HS-27A (cell line): Measurements from ENCODE around the gene DHDH.
"Not testable (repeated sequence)": the region's sequence is repeated elsewhere in the genome, so short reads cannot be mapped to it uniquely, and the experiment has no call there.

Experiments used
- DNase-seq: peaks from one replicate; pipeline ENCODE4 v3.0.0-alpha.2; 2012; ENCODE audit warnings: low read depth, missing footprints

Gene DHDH

DNA sequence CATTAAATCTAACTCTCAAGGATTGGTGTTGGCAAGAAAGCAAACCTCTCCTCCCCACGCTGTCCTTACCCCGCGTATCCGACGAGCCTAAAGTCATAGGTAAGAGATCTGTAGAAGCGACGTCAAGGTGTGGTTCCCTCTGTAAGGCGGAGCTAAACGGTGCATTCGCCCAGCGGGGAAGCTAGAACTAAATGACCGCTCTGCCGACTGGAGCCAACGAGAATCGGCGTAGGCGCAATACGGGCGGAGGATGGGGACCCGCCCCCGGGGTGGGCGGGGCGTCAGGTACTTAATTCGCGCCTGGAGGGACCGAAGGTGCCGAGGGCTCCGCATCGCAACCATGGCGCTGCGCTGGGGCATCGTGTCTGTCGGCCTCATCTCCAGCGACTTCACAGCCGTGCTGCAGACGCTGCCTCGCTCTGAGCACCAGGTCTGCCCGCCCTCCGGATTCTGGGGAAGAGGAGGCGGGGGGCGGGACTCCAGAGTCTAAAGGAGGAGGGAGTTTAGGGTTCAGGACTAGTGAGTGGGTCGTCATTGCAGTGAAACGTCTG, at the start of gene DHDH:
Gene DHDH (plus strand): TSS at position 318 of the 551 bp plus-strand sequence. CDS start 23 bp downstream, at position 341.
- DNase-seq: no peak

DNA sequence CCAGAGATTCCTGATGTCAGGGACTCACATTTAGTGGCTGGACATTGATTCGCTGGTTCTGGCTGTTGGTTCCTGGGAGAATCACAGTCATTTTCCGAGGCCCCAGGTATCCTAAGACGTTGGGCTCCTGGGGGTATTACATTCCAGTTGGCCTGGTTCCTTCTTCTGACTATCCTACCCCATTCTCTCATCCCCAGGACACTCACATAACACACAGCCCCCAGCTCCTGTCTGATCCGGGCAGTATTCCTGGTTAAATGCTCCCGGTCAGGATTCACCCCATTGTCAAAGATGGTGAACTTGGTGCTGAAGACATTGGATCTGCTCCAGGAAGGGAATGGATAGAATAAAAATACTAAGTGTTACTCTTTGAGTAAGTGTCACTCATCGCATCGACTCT, 49.8 kb upstream of the DHDH start:
- no peak for DNase-seq

DNA sequence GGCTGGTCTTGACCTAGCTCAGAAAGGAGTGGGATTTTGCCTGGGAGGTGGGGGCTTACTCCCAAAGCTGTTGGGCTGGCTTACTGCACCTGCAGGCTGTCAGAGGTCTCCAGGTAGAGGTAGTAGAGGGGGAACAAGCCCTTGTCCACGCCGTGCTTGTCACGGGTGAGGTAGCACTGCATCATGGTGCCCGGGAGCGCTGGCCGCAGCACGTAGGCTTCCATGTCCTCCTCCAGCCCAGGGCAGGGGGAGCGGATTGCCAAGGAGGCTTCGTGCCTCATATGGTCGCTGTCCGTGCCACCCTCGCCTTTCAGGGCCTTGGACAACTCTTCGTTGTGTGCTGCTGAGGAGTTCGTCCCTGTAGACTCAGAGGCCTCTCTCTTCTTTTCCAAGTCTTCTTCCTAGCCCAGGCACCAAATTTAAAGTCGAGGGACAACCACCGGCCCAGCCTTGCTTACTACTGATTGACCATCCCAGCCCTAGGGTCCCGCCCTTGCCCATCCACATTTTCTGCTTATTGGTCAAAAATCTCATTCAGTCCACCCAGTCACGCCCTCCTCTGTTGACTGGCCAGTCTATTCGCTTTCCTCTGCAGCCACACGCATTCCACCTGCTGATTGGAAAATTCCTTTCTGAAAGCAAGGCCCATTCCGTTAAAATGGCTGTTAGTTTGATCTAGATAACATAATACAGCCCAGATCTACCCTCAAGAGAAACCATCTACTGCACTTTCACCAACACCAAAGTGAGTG, 45.5 kb upstream of the DHDH start:
- no peak for DNase-seq

DNA sequence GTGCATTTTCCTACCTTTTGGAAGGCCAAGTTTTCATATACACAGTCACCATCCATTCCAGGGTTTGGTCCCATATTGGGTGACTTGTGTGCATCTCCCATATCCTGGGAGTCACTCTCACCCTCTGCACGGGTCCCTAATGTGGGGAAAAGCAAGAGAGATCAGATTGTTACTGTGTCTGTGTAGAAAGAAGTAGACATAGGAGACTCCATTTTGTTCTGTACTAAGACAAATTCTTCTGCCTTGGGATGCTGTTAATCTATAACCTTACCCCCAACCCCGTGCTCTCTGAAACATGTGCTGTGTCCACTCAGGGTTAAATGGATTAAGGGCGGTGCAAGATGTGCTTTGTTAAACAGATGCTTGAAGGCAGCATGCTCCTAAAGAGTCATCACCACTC, 44.0 kb upstream of the DHDH start:
- DNase-seq: not testable (repeated sequence)

DNA sequence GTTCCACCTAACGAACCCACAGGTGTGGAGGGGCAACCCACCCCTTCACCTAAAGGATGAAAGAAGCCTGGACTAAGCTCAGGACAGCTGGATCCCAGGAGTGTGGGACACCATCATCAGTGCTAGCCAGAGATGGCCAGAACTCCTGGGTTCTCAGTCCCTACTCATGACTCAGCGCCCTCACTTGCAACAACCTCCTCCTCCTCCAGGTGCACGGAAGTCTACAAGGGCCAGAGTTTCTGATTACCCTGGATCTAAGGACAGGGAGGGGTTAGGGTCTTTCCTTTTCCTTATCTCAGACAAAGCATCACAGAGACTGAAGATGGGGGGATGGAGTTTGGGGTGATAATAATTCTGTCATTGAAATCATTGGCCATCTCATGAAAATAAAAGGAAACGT, 42.9 kb upstream of the DHDH start:
- no peak for DNase-seq

DNA sequence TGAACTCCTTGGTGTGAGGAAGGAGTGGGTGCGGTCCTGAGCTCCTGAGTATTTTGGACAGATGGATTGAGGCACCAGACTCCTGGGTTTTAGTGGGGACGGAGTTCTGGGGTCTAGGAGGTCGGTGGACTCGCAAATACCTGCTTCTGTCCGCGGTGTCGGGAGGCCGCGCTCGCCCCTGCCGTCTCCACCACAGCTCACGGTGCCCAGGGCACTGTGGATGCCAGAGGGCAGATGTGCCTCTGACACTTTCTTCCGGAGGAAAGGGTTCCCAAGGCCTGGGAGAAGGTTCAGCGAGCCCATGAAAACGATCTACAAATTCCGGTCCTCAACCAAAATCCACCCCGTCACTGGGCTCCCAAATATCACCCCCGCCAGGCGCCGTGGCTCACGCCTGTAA, 38.3 kb upstream of the DHDH start:
- no peak for DNase-seq

DNA sequence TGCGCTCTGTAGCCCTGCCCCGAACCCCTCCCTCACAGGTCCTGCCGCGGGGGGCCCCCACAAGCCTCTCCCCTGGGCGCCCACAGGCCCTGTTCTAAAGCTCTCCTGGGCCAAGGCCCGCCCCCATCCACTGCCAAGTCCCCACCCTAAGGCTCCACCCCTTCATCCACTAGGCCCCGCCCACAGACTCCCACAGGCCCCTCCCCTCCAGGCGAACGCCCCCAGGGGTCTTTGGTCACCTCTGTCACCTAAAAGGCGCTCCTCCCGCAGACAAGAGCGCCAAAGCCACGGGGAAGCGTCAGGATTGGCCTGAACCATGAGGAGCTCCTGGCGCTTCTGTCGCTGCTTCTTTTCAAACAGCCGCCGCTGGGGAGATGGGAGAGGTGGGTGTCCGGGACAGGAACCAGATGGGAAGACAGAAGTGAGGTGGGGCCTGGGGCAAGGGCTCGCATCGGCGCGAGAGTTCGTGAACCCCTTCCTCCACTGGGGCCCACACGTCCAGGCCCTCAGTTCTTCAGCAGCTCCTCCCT, 37.2 kb upstream of the DHDH start:
- DNase-seq: no peak

DNA sequence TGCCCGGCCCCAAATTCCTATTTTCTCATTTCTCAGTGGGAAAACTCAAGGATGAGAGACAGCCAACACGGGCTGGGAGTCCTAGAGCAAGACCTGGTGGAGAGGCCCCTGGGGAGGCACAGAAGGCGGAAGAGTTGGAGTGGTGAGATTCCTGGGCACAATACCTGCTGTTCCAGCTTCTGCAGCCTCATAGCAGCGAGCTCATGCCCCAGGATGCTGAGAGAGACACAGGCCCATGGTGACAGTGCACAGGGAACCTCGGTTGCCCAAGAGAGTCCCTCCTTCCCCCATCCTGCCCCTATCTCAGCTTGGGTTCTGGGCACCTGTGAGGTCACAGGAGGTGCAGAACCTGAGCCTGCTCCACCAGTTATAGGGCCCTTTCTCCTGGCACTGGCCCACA, 36.3 kb upstream of the DHDH start:
- DNase-seq: no peak

DNA sequence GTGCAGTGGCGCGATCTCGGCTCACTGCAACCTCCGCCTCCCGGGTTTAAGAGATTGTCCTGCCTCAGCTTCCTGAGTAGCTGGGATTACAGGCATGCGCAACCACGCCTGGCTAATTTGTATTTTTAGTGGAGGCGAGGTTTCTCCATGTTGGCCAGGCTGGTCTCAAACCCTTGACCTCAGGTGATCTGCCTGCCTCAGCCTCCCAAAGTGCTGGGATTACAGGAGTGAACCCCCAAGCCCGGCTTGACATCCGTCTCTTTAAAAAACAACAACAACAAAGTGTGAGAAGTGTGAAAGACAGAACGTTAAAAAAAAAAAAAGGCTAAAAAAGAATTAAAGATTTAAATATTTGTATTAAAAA, 34.1 kb upstream of the DHDH start:
- DNase-seq: not testable (repeated sequence)

DNA sequence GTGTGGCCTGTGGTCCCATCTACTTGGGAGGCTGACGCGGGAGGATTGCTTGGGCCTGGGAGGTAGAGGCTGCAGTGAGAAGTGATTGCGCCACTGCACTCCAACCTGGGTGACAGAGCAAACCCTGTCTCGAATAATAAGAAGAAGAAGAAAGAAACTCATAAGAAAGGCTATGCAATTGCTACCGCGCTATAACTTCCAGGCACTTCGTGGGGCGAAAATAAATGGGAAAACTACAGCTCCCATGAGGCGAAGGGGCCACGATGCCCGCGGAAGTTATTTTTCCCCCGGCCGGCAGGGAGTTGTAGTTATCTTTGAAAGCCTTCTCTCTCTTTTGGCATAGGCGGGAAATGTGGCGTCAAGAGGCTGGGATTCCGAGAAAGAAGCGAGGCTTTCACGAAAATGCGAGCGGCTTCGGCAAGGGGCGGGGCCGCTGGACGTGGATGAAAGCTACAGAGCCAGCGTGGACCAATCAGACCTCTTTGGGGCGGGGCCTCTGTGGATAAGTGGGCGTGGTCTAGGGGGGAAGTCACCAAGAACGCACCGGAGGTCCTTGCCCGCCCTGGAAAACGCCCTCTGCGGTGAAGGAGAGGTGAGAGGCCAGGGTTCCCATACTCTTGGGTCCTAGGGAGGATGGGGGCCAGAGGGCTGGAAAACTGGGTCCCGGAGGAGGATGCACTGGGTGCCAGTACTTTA, 33.6 kb upstream of the DHDH start, which contains the start of gene NUCB1:
Gene NUCB1 (plus strand): TSS at position 532 of the 696 bp plus-strand sequence. CDS start 485 bp downstream, outside the sequence.
- DNase-seq: peak; percentile 99

DNA sequence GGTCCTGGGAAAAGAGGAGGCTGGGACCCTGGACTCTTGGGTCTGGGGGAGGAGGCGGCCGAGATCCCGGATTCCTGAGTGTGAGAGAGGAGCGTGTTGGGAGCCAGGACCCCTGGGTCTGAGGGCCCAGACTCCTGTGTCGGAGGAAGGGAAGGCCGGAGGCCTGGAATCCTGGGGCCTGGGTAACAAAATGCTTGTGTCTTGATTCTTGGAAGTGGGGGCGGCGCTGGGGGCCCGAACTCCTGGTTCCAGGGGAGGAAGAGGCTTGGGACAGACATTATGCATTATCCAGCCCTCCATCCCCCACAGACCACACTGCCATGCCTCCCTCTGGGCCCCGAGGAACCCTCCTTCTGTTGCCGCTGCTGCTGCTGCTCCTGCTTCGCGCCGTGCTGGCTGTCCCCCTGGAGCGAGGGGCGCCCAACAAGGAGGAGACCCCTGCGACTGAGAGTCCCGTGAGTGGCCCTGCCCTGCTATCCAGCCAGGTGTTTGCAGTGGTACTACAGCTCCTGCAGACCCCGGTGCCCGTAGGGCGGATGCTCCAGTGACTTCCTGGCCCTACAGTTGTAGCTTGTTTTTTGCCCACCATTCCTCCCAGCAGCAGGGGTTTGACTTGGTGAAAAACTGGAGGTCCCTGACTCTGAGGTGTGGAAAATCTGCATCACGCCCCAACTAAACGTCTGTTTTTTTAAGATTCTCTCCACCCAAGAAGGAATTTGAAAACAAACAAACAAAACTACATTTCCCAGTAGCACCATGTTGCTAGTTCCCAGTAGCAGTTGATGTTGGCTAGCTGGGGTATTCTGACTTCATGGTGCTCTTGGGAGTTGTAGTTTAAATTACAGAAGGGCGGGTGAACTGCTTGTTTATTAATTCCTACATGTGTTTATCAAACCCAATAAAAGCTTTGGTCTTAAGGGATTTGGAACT, 32.8 kb upstream of the DHDH start:
- no peak for DNase-seq

DNA sequence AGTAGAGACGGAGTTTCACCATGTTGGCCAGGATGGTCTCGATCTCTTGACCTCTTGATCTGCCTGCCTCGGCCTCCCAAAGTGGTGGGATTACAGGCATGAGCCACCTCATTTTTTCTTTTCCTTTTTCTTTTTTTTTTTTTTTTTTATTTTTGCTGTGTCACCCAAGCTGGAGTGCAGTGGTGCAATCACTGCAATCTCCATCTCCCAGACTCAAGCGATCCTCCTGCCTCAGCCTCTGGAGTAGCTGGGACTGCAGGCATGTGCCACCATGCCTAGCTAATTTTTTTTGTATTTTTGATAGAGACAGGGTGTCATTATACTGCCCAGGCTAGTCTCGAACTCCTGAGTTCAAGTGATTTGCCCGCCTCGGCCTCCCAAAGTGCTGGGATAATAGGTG, 31.2 kb upstream of the DHDH start:
- not testable (repeated sequence) for DNase-seq

DNA sequence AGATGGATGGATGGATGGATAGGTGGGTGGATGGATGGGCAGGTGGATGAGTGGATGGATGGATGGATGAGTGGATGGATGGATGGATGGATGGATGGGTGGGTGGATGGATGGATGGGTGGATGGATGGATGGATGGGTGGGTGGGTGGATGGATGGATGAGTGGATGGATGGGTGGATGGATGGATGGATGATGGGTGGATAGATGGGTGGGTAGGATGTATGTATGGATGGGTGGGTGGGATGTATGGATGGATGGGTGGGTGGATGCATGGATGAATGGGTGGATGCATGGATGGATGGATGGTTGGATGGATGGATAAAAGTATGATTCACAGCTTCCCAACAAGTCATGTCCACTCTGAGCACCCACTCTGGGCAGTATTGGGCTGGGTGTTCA, 29.7 kb upstream of the DHDH start:
- not testable (repeated sequence) for DNase-seq

DNA sequence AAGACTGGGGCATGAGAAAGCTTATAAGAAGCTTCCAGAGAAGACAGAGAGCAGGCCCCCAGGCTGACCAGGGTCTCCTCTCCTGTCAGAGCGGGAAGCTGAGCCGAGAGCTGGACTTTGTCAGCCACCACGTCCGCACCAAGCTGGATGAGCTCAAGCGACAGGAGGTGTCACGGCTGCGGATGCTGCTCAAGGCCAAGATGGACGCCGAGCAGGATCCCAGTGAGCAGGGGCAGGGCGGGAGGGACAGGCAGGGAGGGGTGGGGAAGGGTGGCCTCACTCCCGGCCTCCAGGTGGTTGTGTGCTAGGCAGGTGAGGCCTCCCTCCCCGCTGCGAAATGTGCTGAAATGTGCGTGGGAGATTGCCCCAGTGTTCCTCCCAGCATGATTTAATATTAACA, 27.8 kb upstream of the DHDH start:
- no peak for DNase-seq

DNA sequence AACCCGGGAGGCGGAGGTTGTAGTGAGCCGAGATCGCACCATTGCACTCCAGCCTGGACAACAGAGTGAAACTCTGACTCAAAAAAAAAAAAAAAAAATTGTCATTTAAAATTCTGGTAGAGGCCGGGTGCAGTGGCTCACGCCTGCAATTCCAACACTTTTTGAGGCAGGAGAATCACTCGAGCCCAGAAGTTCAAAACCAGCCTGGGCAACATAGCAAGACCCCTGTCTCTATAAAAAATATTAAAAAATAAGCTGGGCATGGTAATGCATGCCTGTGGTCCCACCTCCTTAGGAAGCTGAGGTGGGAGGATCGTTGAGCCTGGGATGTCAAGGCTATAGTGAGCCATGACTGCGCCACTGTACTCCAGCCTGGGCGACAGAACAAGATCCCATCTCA, 27.2 kb upstream of the DHDH start:
- no peak for DNase-seq

DNA sequence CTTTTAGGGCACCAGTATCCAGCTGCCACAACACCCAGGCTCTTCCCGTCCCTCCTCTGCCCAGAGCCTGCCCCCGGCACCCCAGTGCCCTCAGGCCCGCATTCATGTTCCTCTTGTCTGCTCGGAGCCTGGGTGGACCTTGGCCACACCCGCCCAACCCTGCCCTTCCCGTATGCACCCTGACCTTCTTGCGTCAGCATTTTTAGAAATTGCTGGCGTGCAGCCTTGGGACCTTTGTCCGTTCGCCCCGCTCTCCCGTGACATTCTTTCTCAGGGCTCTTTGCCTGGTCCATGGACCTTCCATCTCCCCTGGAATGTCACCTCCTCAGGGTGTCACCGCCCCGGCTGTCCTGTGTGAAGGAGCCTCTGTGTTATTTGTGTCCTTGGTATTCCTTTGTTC, 25.8 kb upstream of the DHDH start:
- DNase-seq: no peak

DNA sequence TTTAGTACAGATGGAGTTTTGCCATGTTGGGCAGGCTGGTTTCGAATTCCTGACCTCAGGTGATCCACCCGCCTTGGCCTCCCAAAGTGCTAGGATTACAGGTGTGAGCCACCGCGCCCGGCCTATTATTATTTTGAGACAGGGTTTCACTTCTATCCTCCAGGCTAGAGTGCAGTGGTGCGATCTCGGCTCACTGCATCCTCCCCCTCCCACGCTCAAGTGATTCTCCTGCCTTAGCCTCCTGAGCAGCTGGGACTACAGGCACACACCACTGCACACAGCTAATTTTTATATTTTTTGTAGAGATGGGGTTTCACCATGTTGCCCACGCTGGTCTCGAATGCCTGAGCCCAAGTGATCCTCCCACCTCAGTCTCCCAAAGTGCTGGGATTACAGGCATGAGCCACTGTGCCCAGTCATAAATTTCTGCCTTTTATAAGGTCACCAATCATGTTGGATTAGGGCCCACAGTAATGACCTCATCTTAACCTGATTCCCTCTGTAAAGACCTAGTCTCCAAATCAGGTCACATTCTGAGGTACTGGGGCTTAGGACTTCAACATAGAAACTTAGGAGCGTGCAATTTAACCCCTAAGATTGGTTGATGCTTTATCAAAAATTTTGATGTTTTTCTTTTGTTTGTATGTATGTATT, 23.9 kb upstream of the DHDH start:
- not testable (repeated sequence) for DNase-seq

DNA sequence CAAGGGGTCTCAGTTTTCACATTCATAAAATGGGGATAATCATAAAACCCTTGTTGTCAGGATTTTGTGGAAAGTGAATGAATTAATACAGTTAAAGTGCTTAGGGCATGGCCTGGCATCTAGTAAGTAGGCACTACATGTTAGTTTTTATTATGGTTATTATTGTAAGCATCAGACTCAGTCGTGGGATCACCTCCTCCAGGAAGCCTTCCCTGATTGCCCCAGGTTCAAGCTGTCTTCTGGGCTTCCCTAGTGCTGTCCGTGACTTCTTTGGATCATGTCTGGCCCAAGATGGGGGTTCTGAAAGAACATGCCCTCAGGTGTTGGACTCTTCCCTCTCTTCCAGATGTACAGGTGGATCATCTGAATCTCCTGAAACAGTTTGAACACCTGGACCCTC, 22.7 kb upstream of the DHDH start:
- no peak for DNase-seq

DNA sequence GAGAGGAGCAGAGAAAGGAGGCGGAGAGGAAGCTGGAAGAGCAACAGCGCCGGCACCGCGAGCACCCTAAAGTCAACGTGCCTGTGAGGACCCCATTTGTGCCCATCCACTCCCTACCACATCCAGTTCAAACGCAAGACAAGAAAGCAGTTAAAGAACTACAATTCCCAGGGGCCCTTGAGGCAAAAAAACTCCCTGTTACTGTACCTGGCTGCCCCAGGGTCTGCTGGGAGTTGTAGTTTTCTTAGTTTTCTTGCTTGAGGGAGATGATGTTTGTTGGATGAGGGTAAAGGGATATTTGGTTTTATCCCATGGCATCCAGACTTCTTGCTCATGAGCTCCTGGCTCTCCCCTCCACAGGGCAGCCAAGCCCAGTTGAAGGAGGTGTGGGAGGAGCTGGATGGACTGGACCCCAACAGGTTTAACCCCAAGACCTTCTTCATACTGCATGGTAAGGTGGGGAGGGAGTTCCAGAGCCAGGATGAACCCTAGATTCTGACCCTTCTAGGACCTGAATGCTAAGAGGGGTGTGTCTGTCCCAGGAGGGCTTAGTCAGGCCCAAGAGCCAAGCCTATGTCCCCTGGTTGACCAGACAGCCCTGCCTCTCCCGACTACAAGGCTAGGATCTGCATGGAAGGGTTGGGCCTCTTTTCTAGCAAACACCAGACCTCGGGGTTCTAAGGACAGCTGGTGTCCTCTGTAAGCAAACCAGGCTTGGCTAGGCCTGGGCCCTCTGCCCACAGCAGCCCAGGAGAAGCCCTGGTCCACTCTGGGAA, 20.2 kb upstream of the DHDH start:
- no peak for DNase-seq

DNA sequence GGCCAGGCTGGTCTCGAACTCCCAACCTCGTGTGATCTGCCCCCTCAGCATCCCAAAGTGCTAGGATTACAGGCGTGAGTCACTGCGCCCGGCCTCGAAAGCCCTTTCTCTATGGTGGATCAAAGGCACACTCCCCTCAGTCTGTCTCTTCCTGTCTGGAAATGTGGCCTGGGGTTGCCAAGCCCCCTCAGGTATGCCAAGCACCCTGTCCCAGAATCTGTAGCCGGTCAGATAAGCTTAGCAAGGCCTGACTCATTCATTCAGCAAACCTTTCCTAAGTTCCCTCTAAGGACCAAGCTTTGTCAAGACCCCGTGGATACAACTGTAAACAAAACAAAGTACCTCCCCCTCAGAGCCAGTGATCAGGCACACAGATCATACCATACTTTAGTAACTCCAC, 19.3 kb upstream of the DHDH start:
- no peak for DNase-seq

DNA sequence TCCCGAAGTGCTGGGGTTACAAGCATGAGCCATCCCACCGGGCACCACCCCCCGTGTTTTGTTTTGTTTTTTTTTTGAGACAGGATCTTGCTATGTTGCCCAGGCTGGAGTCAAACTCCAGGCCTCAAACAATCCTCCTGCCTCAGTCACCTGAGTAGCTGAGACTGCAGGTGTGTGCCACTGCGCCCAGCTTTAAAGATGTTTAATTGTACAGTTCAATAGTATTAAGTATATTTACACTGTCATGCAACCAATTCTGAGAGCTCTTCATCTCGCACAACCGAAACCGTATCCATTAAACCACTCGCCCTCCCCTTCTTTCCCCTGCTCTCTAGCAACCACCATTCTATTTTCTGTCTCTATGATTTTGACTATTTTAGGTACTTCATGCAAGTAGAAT, 17.7 kb upstream of the DHDH start:
- DNase-seq: no peak
